Neural crest cell (in vitro differentiated cells): Measurements from ENCODE around the gene MYH16. TPM values are rescaled to one million over a fixed set of nuclear protein-coding genes. Genes with fewer than 3 reads are reported as not detected.
"Not testable (repeated sequence)": the region's sequence is repeated elsewhere in the genome, so short reads cannot be mapped to it uniquely, and the experiment has no call there.

Experiments used
- DNase-seq: peaks from one replicate; pipeline ENCODE4 v3.0.0; 2021; ENCODE audit warnings: low read depth, mixed read lengths, low spot score
- H3K27ac Mint-ChIP-seq: one replicate; pipeline ENCODE4 v1.8.0; 2021; ENCODE audit warnings: mild to moderate bottlenecking, mixed read lengths; ENCODE audit not compliant: unreplicated experiment
- H3K27me3 Mint-ChIP-seq: 2 replicates; pipeline ENCODE4 v1.8.0; 2021; ENCODE audit warnings: low read depth, mild to moderate bottlenecking, mixed read lengths
- H3K36me3 Mint-ChIP-seq: 2 replicates; pipeline ENCODE4 v1.8.0; 2021; ENCODE audit warnings: low read depth, mild to moderate bottlenecking, mixed read lengths
- H3K4me1 Mint-ChIP-seq: 2 replicates; pipeline ENCODE4 v1.8.0; 2021; ENCODE audit warnings: mixed read lengths
- H3K4me3 Mint-ChIP-seq: one replicate; pipeline ENCODE4 v1.8.0; 2021; ENCODE audit warnings: mild to moderate bottlenecking, mixed read lengths
- H3K9me3 Mint-ChIP-seq: 2 replicates; pipeline ENCODE4 v1.8.0; 2021; ENCODE audit warnings: mixed read lengths
- CTCF ChIP-seq: fragments of 200-600 bp; sonication (generic); conservative IDR thresholded peaks from 2 replicates; pipeline ENCODE4 v1.5.0; 2021; ENCODE audit warnings: antibody characterized with exemption, mild to moderate bottlenecking
- total RNA-seq: library from RNA; stranded (reverse); gene quantifications from 2 replicates; pipeline ENCODE4 v1.2.1, GENCODE V29; 2021

Gene MYH16
- total RNA-seq, 1 donor from 2014 or later: not detected

- no peak for DNase-seq
- H3K27me3 Mint-ChIP-seq: no peaks in the 10 kb centered on the region
- H3K9me3 Mint-ChIP-seq: no peaks in the 10 kb centered on the region
- H3K27ac Mint-ChIP-seq: no peak overlapping the region
- no peaks in the 10 kb centered on the region for H3K36me3 Mint-ChIP-seq
- no peak for TF ChIP-seq CTCF
- no peaks in the 10 kb centered on the region for H3K4me1 Mint-ChIP-seq
- no peak overlapping the region for H3K4me3 Mint-ChIP-seq
Measured at GRCh38 chr7:99234185-99234584, 38.5 kb upstream of the MYH16 start.

- DNase-seq: no peak
- Mint-ChIP-seq H3K36me3 (no peaks in the 10 kb centered on the region), H3K9me3 (no peaks in the 10 kb centered on the region), H3K27me3 (peaks cover 3% of the 10 kb centered on the region), H3K4me3 (no peak overlapping the region), H3K4me1 (no peaks in the 10 kb centered on the region), H3K27ac (no peak overlapping the region)
- no peak for TF ChIP-seq CTCF
Measured at GRCh38 chr7:99235925-99236324, 36.7 kb upstream of the MYH16 start.

GRCh38 chr7:99237876-99238275 is 34.8 kb upstream of the MYH16 start:
- not testable (repeated sequence) for H3K4me1 Mint-ChIP-seq, H3K4me3 Mint-ChIP-seq, H3K36me3 Mint-ChIP-seq, DNase-seq, H3K27me3 Mint-ChIP-seq, H3K27ac Mint-ChIP-seq, H3K9me3 Mint-ChIP-seq

GRCh38 chr7:99238558-99239341 is 33.9 kb upstream of the MYH16 start:
- Mint-ChIP-seq H3K4me3 (no peak overlapping the region), H3K27me3 (peaks cover 3% of the 10 kb centered on the region), H3K27ac (no peak overlapping the region), H3K4me1 (no peaks in the 10 kb centered on the region), H3K9me3 (no peaks in the 10 kb centered on the region), H3K36me3 (no peaks in the 10 kb centered on the region)
- DNase-seq: no peak
- no peak for TF ChIP-seq CTCF

- Mint-ChIP-seq H3K4me1 (no peaks in the 10 kb centered on the region), H3K9me3 (no peaks in the 10 kb centered on the region), H3K36me3 (no peaks in the 10 kb centered on the region), H3K27me3 (peaks cover 10% of the 10 kb centered on the region), H3K27ac (no peak overlapping the region), H3K4me3 (no peak overlapping the region)
- no peak for DNase-seq
- no peak for TF ChIP-seq CTCF
Measured at GRCh38 chr7:99242682-99243081, 30.0 kb upstream of the MYH16 start.

- DNase-seq: no peak
- Mint-ChIP-seq H3K4me1 (no peaks in the 10 kb centered on the region), H3K9me3 (no peaks in the 10 kb centered on the region), H3K36me3 (no peaks in the 10 kb centered on the region), H3K4me3 (no peak overlapping the region), H3K27me3 (peaks cover 13% of the 10 kb centered on the region), H3K27ac (no peak overlapping the region)
- no peak for TF ChIP-seq CTCF
Measured at GRCh38 chr7:99243751-99244337, 28.8 kb upstream of the MYH16 start.
